Epithelial cell of prostate (primary cell): ENCODE results near the gene TACR1.

Experiments
- DNase-seq: peaks from one replicate; pipeline ENCODE4 v3.0.0-alpha.2; 2011; ENCODE audit warnings: low read depth, low spot score
- H3K27ac ChIP-seq: fragments of 450-650 bp; 2 replicates; pipeline ENCODE4 v1.5.1; 2017; ENCODE audit warnings: mild to moderate bottlenecking

Gene TACR1

DNA sequence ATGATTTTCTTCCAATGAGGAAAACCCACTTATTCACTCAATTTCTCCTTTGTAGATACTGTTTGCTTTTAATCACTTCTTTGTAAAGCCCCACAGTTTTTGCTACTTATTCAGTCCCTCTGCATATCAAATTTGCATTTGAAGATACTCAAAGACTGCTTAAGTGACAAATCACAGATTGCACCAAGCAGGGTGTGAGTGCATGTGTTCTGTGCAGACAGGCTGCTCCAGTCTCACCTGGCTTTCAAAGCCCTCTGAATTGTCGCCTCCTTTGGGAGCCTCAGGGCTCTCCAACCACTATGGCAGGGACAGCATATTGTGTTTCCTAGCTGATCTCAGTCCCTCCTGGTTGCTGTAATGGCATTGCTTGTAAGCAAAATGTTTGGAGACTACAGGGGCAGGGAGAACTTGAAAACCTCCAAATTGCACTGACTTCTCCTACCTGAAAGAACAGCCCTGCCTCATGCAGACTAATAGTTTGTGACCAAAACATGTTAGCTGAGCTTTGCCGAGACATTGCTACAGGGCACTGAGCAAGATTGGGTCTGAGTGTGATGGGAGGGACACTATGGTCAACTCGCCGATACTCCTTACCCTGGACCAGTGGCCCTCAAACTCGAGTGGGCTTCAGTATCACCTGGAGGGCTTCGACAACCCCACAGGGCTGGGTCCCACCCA is 144.0 kb downstream of the TACR1 start:
- no peak for DNase-seq
- H3K27ac ChIP-seq, result no peak overlapping the region

DNA sequence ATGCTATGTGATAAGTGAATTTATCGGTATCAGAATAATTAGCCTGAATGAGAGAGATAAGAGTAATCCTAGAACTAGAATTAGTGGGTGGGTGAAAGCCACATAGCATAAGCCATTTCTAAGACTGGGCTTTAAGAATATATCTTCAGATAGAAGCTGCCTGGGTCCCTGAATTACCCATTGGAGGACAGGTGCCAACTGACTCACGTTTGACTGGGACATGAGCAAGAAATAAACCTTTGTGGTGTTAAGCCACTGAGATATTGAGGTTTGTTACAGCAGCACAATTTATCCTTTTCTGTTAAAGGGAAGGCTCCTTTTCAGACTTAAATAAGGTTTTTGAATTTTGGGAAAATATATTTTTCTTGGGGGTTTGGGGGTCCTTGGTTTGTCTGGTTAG is 145.0 kb downstream of the TACR1 start:
- no peak for DNase-seq
- no peak overlapping the region for H3K27ac ChIP-seq

DNA sequence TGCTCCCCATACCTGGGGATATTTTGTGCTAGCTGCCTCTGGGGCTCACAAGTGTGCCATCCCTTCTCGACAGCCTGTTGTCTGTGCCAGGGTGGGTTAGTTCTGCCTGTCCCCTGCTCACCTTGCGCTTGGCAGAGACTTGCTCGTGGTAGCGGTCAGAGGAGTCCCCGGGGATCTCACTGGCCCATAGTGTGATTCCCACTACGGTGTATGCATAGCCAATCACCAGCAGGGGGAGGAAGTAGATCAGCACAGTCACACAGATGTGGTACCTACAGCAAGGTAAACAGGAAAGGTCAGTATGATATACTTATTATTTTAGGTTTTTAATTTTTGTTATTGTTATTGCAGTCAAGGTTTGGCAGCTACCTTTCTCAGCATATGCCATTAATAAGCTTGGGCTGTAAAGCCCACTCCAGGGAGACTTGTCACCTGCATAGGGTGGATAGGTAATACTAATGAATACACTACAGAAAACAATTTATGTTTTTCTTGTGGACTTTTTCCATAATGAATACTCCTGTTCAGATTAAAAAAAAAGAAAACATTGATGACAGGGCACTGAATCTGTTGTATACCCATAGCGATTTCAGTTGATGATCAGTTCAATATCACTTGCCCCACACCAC is 145.7 kb downstream of the TACR1 start:
- no peak for DNase-seq
- no peak overlapping the region for H3K27ac ChIP-seq

DNA sequence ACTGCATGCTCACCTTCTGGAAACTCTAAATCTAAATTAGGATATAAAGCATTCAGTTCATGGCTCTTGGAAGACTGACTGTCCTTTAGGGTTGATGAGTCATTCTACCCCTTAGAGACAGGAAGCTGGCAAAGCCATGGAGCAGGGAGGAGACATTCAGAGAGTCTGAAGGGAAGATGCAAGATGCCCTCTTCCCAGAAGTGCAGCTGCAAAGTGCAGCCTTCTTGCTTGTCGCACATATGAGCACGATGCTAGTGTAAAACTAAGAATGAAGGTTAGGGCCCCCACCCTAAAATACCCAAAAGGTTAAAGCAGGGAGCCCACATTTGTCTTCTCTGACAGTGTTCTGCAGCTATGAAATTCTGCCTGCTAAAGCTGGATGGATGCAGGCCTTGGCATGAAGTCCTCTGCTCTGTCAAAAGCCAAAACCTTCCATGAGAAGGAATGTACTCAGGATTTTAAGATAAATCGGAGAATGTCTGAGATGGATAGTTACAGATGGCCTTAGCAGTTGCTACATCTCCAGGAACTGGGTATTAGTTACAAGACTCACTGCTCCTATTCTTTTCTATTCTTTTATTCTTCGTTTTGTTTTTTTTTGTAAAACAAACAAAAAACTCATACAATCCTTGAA is 151.2 kb downstream of the TACR1 start:
- no peak for DNase-seq

DNA sequence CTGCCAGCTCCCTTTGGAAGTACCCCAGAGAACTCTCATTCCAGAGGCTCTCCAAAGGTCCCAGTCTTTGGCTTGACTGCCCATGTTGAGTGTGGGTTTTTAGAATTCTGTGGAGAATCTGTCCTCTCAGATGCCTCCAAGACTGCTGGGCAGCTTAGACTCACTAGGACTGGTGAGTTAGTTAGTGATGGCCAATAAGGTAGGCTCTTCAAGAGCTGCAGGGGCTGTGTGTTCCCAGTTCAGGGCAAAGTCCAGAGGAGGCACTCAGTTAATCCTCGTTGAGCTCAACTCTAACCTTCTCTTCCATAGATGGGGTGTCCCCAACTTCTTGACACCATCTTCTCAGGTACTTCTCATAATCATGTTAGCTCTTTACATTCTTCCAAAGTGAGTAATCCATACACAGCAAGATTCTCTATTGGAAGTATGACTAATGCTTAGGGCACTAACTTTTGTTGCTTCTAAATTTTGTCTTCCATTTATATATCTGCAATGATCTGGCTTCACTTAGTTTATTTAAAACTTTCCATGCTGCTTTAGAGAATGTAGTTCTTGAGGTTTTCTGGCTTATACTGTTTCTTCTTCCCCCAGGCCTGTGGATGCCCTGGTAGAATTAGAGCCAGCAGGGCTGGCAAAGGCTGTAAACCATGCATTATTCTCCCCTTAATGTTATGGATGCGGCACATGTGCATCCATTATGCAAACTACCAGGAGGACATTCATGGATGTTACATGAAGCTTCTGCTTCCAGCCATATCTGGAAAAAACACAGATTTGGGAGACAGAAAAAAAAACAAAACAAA is 151.9 kb downstream of the TACR1 start:
- DNase-seq, result no peak
- no peak overlapping the region for H3K27ac ChIP-seq

More for the DNA sequence above, 151.2 kb downstream of the TACR1 start:
- H3K27ac ChIP-seq, result no peak overlapping the region

DNA sequence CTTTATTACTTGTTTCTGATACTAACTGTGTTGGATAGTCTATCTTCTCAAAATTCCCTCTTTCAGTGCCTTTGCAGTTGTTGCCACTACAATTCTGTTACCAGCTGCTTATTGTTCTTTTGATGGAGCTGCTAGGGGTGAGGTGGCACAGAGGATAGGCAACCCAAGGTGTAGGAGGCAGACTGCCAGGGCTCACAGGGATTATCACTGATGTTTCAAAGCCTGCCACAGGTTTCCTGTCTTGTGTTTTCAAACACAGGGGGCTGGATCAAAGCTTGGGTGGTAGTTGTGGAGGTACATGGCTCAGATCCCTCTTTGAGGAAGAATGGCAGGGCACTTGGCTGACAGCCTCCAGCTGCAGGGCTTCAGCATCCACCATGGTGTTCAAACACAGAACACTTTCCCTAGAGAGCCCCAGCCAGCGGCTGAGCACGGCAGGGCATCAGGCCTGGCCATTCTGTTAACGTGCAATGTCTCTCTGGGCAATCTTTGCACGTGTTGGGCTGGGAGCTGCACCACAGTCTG is 153.7 kb downstream of the TACR1 start:
- DNase-seq, result no peak
- H3K27ac ChIP-seq, result no peak overlapping the region

DNA sequence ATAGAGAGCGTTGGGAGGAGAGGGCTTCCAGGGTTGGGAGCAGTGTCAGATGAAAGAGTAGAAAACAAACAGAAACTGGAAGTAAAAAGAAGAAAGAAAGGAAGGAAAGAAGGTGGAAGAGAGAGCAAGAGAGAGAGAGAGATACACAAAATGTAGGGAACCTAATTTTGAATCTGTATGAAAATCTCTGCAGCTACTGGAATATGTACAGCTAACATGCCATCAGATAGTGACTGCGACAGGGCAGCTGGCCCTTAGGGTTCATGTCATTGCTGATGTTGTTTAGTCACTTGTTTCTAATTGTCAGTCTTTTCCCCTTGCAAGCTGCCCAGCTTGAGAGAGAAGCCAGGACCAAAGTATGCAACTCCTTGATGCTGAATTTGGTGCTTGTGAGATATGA is 155.0 kb downstream of the TACR1 start:
- DNase-seq, result no peak

DNA sequence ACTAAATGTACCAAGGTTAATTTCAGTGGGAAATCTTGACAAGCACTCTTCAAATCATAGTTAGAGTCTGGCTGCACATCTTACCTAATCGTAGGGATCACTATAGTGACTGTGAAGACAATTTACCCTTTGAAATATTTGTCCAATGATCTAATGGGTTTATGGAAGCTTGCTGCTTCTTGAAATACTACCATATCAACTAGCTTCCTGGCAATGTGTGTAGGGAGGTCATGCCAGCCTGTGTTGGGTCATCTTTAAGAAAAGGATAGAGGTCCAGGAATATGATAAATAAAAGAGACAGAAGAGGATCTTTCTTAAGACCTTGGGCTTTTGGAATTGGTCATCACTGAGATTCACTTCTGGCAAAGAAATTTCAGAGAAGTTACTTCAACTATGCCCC is 156.5 kb downstream of the TACR1 start:
- no peak overlapping the region for H3K27ac ChIP-seq
- DNase-seq, result no peak

More for the DNA sequence above, 155.0 kb downstream of the TACR1 start:
- H3K27ac ChIP-seq, result no peak overlapping the region

DNA sequence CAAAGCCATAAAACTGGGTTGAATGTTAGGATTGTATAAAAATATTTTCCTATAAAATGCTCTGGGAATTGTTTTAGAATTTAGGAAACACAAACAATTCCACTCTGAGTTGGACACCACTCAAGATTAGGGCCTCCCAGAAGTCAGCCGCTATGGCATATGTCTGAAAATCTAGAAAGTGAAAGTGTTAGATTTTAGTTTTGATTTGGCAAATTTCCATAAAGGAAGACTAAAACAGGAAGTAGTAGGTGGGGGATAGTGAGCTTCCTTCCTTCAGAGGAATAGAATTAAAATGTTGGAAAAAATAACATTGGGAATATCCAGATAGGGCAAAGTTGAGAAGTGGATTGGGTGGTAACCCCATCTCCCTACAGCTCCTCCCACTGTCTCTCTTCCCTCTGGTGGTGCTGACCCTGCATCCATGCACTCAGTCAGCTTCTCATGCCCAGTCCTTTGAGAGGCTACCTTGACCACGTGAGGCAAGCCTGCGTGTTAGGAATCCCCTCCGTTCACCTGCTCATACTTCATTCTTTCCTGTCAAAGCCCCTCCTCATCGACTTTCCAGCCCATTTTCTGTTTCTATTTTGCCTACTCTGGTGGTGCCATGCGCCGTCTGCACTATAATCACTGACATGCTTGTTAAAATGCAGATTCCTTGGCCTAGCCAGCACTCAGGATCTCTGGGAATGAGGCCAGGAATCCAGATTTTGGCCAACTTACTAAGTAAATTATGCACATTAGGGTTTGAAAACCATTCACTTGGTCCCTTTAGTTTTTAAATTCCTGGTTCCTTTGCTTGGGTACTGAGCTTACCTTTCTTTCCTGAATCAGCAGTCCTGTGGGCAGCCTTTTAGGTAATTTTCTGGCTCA is 157.4 kb downstream of the TACR1 start:
- H3K27ac ChIP-seq, result no peak overlapping the region
- no peak for DNase-seq

DNA sequence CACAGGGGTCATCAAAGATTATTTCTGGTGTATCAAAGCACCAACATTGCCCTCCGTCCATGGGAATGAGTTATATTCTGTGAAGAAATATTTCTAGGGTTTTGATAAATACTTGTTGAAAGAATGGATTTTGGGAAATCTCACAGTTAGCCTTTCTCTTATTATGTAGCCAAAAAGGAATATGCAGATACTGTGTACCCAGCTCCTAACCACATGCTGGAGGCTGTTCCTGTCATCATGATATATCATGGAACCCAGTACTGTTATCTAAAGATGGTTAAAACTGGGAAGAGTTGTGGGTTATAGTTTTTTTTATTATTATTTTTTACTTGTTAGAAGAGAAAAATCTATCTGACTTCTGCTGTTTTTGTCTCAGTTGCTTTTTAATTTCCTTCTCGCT is 158.1 kb downstream of the TACR1 start:
- H3K27ac ChIP-seq, result no peak overlapping the region
- no peak for DNase-seq

DNA sequence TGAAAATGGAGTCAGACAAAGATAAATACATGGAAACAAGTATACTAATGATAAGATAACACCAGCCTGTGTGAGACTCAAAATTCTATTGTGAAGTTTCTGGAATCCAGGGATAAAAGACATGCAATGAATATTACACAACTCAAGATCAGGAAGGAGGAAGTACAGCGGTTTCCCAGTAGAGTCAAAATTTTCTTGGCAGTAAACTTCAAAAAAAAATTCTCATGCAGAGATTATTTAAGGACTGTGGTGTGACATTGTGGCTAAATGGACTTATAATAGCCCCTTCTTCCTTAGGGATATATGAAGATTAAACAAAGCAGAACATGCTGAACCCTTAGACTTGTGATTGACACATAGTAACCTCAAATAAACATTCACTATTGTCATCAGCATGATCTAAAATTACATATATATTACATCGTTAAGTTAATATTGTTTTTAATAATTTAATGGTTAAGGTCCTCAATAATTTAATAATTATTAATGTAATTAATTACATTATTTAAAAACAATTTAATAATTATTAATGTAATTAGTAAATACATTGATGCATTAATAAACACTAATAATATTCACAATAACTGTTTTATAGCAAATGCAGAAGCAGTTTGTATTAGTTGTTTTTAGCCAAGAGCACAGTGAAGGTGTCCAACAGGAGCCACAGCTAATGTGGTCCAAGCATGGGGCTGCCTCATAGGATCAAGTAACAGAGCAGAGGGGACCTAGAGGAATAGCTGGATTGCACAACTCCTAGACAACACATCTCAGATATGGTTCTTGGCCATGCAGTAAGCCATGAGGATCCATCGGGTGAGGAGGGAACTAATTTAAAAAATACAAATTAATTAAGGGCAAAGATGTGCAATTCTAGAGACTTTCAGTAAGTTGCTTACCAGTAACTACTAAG is 163.6 kb downstream of the TACR1 start:
- no peak for DNase-seq
- H3K27ac ChIP-seq, result no peak overlapping the region

DNA sequence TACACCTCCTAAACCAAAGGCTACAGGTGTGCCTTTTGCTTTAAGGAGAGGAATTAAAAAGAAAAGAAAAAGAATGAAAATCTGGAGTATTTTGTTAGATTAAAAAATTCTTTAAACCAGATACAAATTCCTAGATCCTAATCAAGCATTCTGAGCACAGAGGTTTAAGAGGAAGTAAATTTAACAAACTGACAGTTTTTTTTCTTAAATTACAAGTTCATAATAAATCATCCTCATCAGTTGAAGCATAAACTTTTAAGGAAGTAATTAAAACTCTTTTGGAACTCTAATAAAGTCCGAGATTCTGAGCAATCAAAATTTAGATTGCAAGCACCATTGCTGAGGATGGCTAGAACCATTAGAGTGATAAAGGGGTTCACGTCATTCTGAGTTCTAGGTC is 165.8 kb downstream of the TACR1 start:
- H3K27ac ChIP-seq, result no peak overlapping the region
- no peak for DNase-seq

DNA sequence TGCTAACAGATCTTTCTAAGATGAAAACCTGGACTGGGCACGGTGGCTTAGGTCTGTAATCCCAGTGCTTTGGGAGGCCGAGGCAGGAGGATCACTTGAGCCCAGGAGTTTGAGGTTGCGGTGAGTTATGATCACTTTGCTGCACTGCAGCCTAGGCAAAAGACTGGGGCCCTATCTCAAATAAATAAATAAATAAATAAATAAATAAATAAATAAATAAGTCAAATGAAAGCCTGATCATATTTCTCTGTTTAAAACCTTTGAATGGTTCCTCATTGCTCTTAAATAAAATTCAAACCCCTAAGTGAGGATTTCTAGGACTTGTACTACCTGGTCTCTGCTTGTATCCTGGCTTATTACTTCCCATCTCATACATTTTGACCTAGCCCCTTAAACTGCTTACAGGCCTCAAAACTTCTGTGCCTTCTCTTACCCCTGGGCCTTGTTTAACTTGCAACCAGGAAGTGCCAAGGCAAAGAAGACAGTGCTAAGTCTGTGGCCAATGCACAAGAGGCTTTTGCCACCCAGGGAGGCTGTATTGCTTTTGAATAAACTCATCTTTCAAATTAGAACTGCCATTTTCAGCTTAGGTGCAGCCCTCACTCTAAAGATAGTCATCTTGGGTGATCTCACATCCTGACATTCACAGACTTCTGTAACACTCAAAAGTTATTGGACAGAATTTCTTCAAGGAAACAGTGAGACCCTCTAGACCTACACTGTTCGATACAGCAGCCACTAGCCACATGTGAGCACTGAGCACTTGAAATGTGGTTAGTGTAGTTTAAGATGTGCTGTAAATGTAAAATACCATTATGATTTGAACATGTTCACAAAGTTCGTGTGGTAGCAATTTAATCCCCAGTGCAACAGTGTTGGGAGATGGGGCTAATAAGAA is 167.2 kb downstream of the TACR1 start:
- no peak overlapping the region for H3K27ac ChIP-seq
- no peak for DNase-seq

DNA sequence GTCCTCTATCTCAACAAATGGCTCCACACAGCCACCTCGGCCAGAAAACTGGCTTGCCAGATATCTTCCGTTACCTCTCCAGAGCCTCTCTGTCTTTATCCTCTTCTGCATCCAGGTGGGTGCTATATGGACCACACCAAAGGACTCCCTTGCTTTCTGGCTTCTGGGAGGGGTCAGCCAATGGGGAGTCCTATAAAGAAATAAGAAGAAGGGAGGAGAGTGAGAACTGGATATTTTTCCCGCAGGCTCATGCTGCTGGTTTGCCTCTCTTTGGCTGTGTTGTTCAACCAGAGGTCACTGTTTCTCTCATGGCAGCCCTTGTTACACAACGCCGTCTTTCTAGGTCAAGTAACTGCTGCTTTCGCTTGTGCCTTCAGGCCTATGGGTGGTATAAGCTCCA is 168.1 kb downstream of the TACR1 start:
- no peak for DNase-seq
- no peak overlapping the region for H3K27ac ChIP-seq

DNA sequence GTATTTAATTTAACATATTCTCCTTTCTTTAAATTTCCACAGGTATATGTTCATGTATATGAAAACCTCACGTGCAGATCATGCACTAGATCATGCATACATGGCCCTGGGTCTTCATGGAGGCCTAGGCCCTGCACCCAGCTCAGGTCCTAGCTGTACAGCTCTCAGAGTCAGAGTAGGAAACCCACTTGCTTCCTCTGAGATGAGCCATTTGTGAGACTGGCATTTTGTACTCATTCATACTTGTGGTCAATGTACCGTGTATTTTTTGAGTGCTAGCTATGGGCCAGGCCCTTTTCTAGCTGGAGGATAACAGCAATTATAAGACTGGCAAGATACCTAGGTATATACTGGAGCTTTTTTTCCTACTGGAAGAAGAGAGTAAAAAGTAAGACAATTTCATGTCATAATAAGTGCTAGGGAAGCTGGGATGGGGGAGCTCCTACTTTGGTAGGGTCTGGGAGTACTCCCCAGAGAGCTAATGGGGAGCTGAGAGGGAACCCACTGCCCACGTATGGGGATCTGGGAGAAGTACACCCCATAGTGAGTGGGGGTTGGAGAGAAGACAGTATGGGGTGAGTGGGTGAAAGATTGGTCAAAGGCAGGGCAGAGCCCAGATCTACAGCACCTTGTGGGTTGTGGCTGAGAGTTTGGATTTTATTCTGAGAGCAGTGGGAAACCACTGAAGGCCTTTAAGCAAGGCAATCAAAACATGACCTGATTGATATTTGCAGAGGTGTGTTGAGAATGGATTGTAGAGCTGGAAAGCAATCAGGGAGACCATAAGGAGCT is 168.9 kb downstream of the TACR1 start:
- DNase-seq, result no peak

DNA sequence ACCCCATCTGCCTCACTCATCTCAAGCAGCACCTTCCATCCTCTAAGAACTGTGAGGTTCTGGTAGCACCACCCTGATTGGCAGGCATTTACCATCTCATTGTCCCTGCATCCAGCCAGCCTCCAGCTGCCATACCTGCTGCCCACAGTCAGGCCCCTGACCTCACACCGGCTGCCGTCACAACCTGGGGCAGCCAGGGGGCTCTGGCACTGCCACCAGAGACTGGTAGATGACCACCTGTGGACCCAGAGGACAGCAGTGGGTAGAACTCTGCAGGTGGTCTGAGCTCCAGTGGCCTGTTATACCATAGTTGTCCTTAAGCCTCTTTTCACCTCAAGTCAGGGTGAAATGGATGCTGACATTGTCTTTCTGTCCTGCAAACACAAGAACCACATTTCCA is 171.4 kb downstream of the TACR1 start:
- no peak overlapping the region for H3K27ac ChIP-seq
- DNase-seq, result no peak

More for the DNA sequence above, 168.9 kb downstream of the TACR1 start:
- no peak overlapping the region for H3K27ac ChIP-seq
